PC-9 (cell line): Measurements from ENCODE around the gene SARNP. TPM values are rescaled to one million over a fixed set of nuclear protein-coding genes. Genes with fewer than 3 reads are reported as not detected.

ENCODE experiments used
- BruUV-seq: library from RNA; stranded (reverse); fragments of 400-500 nt; replicated peaks from 2 replicates; lab custom pipeline; 2021; lab: Mats Ljungman, UMichigan
- CTCF ChIA-PET: fragments of 300-600 bp; sonication (Branson Sonifier 250); formaldehyde crosslinking; loops from one replicate; lab custom pipeline; 2022; ENCODE audit warnings: antibody characterized with exemption; lab: Charles Lee
- POLR2A ChIA-PET: fragments of 300-600 bp; sonication (Branson Sonifier 250); formaldehyde crosslinking; loops from one replicate; lab custom pipeline; 2022; ENCODE audit warnings: antibody characterized with exemption; ENCODE audit not compliant: unreplicated experiment; lab: Charles Lee
- DNase-seq, 2 experiments: peaks; one replicate each; pipeline versions ENCODE4 v3.0.0 to v3.0.0-alpha.2; 2015 to 2022; ENCODE audit warnings: mixed read lengths in 1 of 2
- H2AFZ ChIP-seq: fragments of 200-600 bp; sonication (generic); 2 replicates; pipeline ENCODE4 v1.8.1; 2017; ENCODE audit warnings: antibody characterized with exemption
- H3F3A ChIP-seq: fragments of 200-600 bp; sonication (generic); 2 replicates; pipeline ENCODE4 v1.8.1; 2017; ENCODE audit warnings: antibody characterized with exemption, mild to moderate bottlenecking, low read depth; ENCODE audit not compliant: insufficient read depth
- H3K27ac ChIP-seq: fragments of 200-600 bp; sonication (generic); 2 replicates; pipeline ENCODE4 v1.6.1; 2016; ENCODE audit warnings: mixed run types
- H3K27me3 ChIP-seq: fragments of 200-600 bp; sonication (generic); 2 replicates; pipeline ENCODE4 v1.6.1; 2016; ENCODE audit warnings: low read depth, mixed run types; ENCODE audit not compliant: insufficient read depth
- H3K36me3 ChIP-seq: fragments of 200-600 bp; sonication (generic); 2 replicates; pipeline ENCODE4 v1.6.1; 2016; ENCODE audit warnings: low read depth, mixed run types
- H3K4me1 ChIP-seq: fragments of 200-600 bp; sonication (generic); replicated peaks from 2 replicates; pipeline ENCODE4 v1.6.1; 2016; ENCODE audit warnings: mixed run types; ENCODE audit not compliant: insufficient read depth
- H3K4me2 ChIP-seq: fragments of 200-600 bp; sonication (generic); 2 replicates; pipeline ENCODE4 v1.6.1; 2017; ENCODE audit warnings: mixed run types
- H3K4me3 ChIP-seq: fragments of 200-600 bp; sonication (generic); 2 replicates; pipeline ENCODE4 v1.6.1; 2016; ENCODE audit warnings: mixed run types
- H3K79me2 ChIP-seq: fragments of 200-600 bp; sonication (generic); 2 replicates; pipeline ENCODE4 v1.6.1; 2017; ENCODE audit warnings: low read depth, mixed run types
- H3K9me2 ChIP-seq: fragments of 200-600 bp; sonication (generic); 2 replicates; pipeline ENCODE4 v1.8.1; 2017; ENCODE audit warnings: mild to moderate bottlenecking; ENCODE audit not compliant: insufficient read depth
- H3K9me3 ChIP-seq: fragments of 200-600 bp; sonication (generic); 2 replicates; pipeline ENCODE4 v1.8.1; 2016; ENCODE audit warnings: low read depth; ENCODE audit not compliant: insufficient read depth
- H4K20me1 ChIP-seq: fragments of 200-600 bp; sonication (generic); 2 replicates; pipeline ENCODE4 v1.8.1; 2017; ENCODE audit not compliant: insufficient read depth
- EZH2 ChIP-seq: fragments of 200-600 bp; sonication (generic); IDR thresholded peaks from 2 replicates; pipeline ENCODE4 v1.8.0; 2017; ENCODE audit warnings: antibody characterized with exemption, low read depth
- intact Hi-C: fragments of 100-400 bp; cut with micrococcal nuclease; formaldehyde crosslinking; loops from one replicate; pipeline ENCODE4 v1.10.0; 2022; ENCODE audit not compliant: unreplicated experiment
- total RNA-seq: library from RNA; stranded (reverse); gene quantifications from 2 replicates; pipeline ENCODE4 v1.2.3, GENCODE V29; 2021
- TF ChIP-seq, protein P1 (sequence below): fragments of 200-600 bp; sonication (generic); conservative IDR thresholded peaks from 2 replicates; pipeline ENCODE4 v1.6.1; 2017; ENCODE audit warnings: mixed run types, antibody characterized with exemption, mild to moderate bottlenecking, moderate library complexity

SARNP gene
- total RNA-seq, 1 experiment from 2014 or later: 74.8 TPM

DNA sequence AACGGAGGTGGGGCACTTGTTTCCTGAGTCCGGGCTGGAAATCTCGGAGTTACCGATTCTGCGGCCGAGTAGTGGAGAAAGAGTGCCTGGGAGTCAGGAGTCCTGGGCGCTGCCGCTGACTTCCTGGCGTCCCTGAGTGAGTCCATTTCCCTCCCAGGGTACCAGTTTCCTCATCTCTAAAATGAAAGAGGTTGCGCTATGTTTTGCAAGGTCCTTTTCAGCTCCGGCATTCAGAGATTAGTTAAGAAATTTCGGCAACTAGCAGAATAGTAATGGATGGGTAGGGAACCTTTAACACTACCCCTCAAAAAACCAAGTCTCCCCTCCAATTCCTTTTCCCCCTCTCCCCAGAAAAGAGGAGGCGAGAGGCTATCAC lies 101.0 kb downstream of the SARNP start:
- Histone ChIP-seq H2AFZ (peak overlapping the region; percentile 99), H3K4me3 (peak overlapping the region; percentile 100), H3F3A (peaks cover 30% of the 10 kb centered on the region), H3K9me2 (no peaks in the 10 kb centered on the region), H3K4me1 (peaks cover 41% of the 10 kb centered on the region), H3K4me2 (peak overlapping the region; percentile 89), H4K20me1 (0 out of 2 replicates have a peak, but pooled peaks cover 3% of the 10 kb centered on the region), H3K9me3 (no peaks in the 10 kb centered on the region), H3K79me2 (peaks cover 5% of the 10 kb centered on the region; the same call in 1 of the 2 replicates), H3K27ac (no peak overlapping the region), H3K27me3 (peaks cover 8% of the 10 kb centered on the region; the same call in 1 of the 2 replicates), H3K36me3 (no peaks in the 10 kb centered on the region)
- DNase-seq: no peak
- TF ChIP-seq EZH2: no peak
- TF ChIP-seq, protein P1, sequence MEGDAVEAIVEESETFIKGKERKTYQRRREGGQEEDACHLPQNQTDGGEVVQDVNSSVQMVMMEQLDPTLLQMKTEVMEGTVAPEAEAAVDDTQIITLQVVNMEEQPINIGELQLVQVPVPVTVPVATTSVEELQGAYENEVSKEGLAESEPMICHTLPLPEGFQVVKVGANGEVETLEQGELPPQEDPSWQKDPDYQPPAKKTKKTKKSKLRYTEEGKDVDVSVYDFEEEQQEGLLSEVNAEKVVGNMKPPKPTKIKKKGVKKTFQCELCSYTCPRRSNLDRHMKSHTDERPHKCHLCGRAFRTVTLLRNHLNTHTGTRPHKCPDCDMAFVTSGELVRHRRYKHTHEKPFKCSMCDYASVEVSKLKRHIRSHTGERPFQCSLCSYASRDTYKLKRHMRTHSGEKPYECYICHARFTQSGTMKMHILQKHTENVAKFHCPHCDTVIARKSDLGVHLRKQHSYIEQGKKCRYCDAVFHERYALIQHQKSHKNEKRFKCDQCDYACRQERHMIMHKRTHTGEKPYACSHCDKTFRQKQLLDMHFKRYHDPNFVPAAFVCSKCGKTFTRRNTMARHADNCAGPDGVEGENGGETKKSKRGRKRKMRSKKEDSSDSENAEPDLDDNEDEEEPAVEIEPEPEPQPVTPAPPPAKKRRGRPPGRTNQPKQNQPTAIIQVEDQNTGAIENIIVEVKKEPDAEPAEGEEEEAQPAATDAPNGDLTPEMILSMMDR: no peak
- intact Hi-C loops: no loop called here
- BruUV-seq: no TSS peak
- ChIA-PET CTCF (no interaction called here), POLR2A (no interaction called here)

DNA sequence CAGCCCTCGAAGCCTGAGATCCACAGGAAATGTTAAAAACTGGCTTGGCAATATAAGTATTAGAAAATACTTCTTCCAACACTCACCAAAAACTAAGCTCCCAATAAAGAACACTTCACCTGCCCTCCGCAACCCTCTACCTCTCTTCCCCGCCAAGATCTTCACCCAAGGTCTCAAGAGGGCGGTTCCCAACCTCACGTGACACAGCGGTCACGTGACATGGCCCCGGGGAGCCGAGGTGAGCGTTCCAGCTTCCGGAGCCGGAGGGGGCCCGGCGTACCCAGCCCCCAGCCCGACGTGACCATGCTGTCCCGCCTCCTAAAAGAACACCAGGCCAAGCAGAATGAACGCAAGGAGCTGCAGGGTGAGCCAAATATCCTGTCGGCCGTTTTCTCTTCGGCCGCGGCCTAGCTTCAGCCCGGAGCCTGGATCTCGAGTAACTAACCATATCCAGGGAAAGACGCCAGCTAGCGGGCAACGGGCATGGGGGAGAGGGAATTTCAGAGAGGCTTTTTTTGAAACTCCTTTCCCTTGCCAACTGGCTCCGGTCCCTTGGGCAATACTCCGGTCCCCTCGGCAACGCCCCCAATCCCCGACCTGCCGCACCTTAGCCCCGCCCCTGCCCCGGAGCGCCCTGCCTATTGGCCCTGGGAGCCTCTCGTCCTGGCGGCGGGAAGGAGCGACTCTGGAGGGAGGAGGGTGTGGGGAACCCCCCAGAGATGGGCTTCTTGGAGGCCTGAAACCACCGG lies 101.5 kb downstream of the SARNP start, which contains the start of gene BLOC1S1:
Gene BLOC1S1, plus strand, starts transcription at position 214 of the 749 bp plus-strand sequence. Its CDS starts 6 bp downstream, at position 220.
- CTCF ChIA-PET: interaction anchor here (0.5 to 0.6 kb wide), 2 partner anchors 211 to 257 kb away, joined by 3 to 24 read pairs; no protein-coding TSS in a partner anchor
- intact Hi-C loops: no loop called here

DNA sequence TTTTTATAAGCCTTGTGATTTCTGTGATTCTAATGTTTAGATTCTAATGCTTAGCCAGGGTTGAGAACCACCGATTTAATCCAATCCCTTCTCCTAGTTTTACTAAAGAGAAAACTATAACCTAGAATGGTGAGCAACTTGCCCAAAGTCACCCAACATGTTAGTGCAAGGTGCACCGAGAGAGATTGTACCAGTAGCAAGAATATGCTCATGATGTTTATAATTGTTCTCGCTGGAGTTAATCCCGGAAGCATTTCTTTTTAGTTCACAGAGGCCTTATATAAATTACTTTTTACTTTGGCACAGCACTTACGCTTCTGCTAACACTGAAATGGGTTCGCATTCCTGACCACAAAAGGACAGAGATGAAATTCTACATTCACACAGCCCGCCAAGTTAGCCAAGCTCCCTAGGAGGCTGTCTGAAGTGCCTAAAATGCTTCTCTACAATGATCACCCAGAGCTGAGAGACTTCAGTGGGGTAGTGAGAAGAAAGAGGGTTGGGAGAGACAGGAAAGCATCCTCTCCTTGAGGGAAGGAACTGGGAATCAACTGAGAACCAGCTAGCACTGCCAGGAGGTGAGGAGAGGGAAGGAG lies 102.3 kb downstream of the SARNP start:
- Histone ChIP-seq H3K36me3 (no peaks in the 10 kb centered on the region), H3K9me3 (no peaks in the 10 kb centered on the region), H3K79me2 (peaks cover 5% of the 10 kb centered on the region; the same call in 1 of the 2 replicates), H2AFZ (peak overlapping the region; percentile 99), H3K27ac (peak overlapping the region; percentile 87; the same call in 1 of the 2 replicates), H3K4me3 (peak overlapping the region; percentile 100), H4K20me1 (no peaks in the 10 kb centered on the region), H3K9me2 (no peaks in the 10 kb centered on the region), H3K4me2 (peak overlapping the region; percentile 89), H3F3A (peaks cover 19% of the 10 kb centered on the region), H3K27me3 (peaks cover 19% of the 10 kb centered on the region; the same call in 1 of the 2 replicates), H3K4me1 (peaks cover 30% of the 10 kb centered on the region)
- no peak for TF ChIP-seq EZH2
- TF ChIP-seq, protein P1: no peak
- intact Hi-C loops: no loop called here
- POLR2A ChIA-PET: interaction anchor here (0.6 kb wide), 1 partner anchor 34 kb away, joined by 33 read pairs; a partner anchor contains a TSS
- no peak for DNase-seq
- CTCF ChIA-PET: interaction anchor here (0.5 to 0.6 kb wide), 2 partner anchors 212 to 258 kb away, joined by 3 to 24 read pairs; no protein-coding TSS in a partner anchor
- BruUV-seq: TSS peak; percentile 84

More for the DNA sequence above, 101.5 kb downstream of the SARNP start, which contains the start of gene BLOC1S1:
- H3K4me1 ChIP-seq: peaks cover 36% of the 10 kb centered on the region
- H3K9me2 ChIP-seq: no peaks in the 10 kb centered on the region
- peak within 1 kb of the TSS; percentile 87 for H3K27ac ChIP-seq
- H3K27me3 ChIP-seq: peaks cover 12% of the 10 kb centered on the region; the same call in 1 of the 2 replicates
- no peaks in the 10 kb centered on the region for H3K9me3 ChIP-seq
- peak within 1 kb of the TSS; percentile 100 for H3K4me3 ChIP-seq
- H3F3A ChIP-seq: peaks cover 26% of the 10 kb centered on the region
- DNase-seq: peak; percentile 75 to 92
- POLR2A ChIA-PET: interaction anchor here (0.6 kb wide), 2 partner anchors 35 to 291 kb away, joined by 3 to 33 read pairs; a partner anchor contains a TSS
- H3K4me2 ChIP-seq: peak within 1 kb of the TSS; percentile 89
- TF ChIP-seq EZH2: no peak
- TF ChIP-seq, protein P1: no peak
- peak within 1 kb of the TSS; percentile 99 for H2AFZ ChIP-seq
- TSS peak; percentile 32 for BruUV-seq
- H4K20me1 ChIP-seq: no peaks in the 10 kb centered on the region
- H3K36me3 ChIP-seq: no peaks in the 10 kb centered on the region
- H3K79me2 ChIP-seq: peaks cover 5% of the 10 kb centered on the region; the same call in 1 of the 2 replicates
